Measurements from ENCODE around the gene RASGRP3.

Gene RASGRP3

DNA sequence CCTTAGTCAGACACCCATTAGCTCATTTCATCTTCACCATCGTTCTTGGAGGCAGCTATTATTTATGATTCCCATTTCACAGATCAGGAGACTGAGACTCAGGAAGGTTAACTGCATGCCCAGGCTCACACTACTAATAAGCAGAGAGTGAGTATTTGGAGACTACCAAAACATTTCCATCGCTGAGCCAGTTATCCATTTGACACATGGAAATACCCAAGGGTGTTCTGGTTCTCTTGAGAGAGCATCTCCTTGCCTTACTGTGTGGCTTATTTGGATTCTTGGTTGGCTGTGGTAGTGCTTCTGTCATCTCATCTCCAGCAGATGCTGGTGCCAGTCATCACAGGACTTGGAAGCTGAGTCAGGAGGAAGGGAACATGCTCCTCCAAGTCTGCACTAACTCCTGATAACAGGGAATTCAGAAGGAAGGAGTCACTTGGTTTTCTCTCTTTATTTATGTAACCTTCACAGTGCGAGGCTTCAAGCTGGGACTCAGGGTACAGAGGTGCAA lies 55.2 kb downstream of the RASGRP3 start:
- Histone ChIP-seq H3K36me3 (ENCODE audit: insufficient read depth) (no peaks in the 10 kb centered on the region), H3K4me2 (no peak overlapping the region), H2AFZ (ENCODE audit: low read depth) (no peak overlapping the region), H3K27me3 (ENCODE audit: insufficient read depth, low read depth) (no peaks in the 10 kb centered on the region), H3K27ac (no peak overlapping the region), H3K79me2 (ENCODE audit: insufficient read depth, low read depth) (no peaks in the 10 kb centered on the region), H3K9ac (no peak overlapping the region), H4K20me1 (ENCODE audit: insufficient read depth) (no peaks in the 10 kb centered on the region), H3K4me3 (IDR thresholded peaks at IDR 0.05; ENCODE audit: insufficient read depth, low read depth, low read length) (no peak overlapping the region), H3K4me1 (ENCODE audit: low read depth, poor library complexity, severe bottlenecking) (peaks cover 34% of the 10 kb centered on the region)
- TF ChIP-seq, protein P1, sequence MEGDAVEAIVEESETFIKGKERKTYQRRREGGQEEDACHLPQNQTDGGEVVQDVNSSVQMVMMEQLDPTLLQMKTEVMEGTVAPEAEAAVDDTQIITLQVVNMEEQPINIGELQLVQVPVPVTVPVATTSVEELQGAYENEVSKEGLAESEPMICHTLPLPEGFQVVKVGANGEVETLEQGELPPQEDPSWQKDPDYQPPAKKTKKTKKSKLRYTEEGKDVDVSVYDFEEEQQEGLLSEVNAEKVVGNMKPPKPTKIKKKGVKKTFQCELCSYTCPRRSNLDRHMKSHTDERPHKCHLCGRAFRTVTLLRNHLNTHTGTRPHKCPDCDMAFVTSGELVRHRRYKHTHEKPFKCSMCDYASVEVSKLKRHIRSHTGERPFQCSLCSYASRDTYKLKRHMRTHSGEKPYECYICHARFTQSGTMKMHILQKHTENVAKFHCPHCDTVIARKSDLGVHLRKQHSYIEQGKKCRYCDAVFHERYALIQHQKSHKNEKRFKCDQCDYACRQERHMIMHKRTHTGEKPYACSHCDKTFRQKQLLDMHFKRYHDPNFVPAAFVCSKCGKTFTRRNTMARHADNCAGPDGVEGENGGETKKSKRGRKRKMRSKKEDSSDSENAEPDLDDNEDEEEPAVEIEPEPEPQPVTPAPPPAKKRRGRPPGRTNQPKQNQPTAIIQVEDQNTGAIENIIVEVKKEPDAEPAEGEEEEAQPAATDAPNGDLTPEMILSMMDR (conservative IDR thresholded peaks at IDR 0.05; ENCODE audit: low read depth, low read length), result no peak

DNA sequence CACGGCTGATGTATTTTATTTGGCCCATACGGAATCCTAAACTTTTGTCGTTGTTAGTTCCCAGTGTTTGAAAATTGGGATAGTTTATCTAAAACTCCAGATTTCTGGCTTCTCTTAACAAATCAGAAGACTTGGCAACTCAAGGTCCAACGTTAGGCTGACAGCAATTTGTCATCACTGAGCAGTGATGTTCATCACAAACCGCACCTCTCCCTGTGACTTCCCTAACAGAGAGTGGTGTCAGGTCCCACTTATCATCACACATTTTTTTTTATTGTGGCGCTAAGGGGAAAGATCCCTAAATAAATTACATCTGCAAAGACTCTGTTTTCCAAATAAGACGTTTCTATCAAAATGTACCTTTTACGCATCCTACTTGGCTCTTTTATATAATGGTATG lies 55.7 kb downstream of the RASGRP3 start:
- Histone ChIP-seq H4K20me1 (ENCODE audit: insufficient read depth) (no peaks in the 10 kb centered on the region), H2AFZ (ENCODE audit: low read depth) (no peak overlapping the region), H3K36me3 (ENCODE audit: insufficient read depth) (no peaks in the 10 kb centered on the region), H3K27me3 (ENCODE audit: insufficient read depth, low read depth) (no peaks in the 10 kb centered on the region), H3K4me2 (no peak overlapping the region), H3K4me3 (IDR thresholded peaks at IDR 0.05; ENCODE audit: insufficient read depth, low read depth, low read length) (no peak overlapping the region), H3K27ac (no peak overlapping the region), H3K9ac (no peak overlapping the region), H3K79me2 (ENCODE audit: insufficient read depth, low read depth) (no peaks in the 10 kb centered on the region), H3K4me1 (ENCODE audit: low read depth, poor library complexity, severe bottlenecking) (peaks cover 34% of the 10 kb centered on the region)
- TF ChIP-seq, protein P1 (conservative IDR thresholded peaks at IDR 0.05; ENCODE audit: low read depth, low read length), result no peak

DNA sequence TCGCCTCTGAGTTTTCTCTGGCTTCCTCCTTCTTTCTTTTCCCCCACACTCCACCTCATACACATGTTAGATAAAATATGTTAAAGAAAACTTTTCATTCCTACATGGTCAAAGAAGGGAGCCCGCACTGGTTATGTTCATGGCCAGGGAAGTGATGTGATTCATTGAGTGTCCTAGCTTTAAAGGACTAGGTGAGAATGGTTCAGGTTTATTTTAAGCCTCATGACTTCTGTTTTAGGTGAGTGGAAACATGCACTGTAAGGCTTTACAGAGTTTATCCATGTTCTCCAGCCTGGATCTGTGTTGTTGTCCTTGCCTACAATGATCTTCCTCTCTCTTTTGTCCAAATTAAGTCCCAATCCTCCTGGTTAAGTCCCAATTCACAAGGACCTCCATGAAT lies 56.5 kb downstream of the RASGRP3 start:
- Histone ChIP-seq H3K4me2 (no peak overlapping the region), H4K20me1 (ENCODE audit: insufficient read depth) (no peaks in the 10 kb centered on the region), H3K36me3 (ENCODE audit: insufficient read depth) (no peaks in the 10 kb centered on the region), H2AFZ (ENCODE audit: low read depth) (no peak overlapping the region), H3K27ac (no peak overlapping the region), H3K4me3 (IDR thresholded peaks at IDR 0.05; ENCODE audit: insufficient read depth, low read depth, low read length) (no peak overlapping the region), H3K9ac (no peak overlapping the region), H3K4me1 (ENCODE audit: low read depth, poor library complexity, severe bottlenecking) (peaks cover 28% of the 10 kb centered on the region), H3K79me2 (ENCODE audit: insufficient read depth, low read depth) (no peaks in the 10 kb centered on the region), H3K27me3 (ENCODE audit: insufficient read depth, low read depth) (no peaks in the 10 kb centered on the region)
- TF ChIP-seq, protein P1 (conservative IDR thresholded peaks at IDR 0.05; ENCODE audit: low read depth, low read length), result no peak

DNA sequence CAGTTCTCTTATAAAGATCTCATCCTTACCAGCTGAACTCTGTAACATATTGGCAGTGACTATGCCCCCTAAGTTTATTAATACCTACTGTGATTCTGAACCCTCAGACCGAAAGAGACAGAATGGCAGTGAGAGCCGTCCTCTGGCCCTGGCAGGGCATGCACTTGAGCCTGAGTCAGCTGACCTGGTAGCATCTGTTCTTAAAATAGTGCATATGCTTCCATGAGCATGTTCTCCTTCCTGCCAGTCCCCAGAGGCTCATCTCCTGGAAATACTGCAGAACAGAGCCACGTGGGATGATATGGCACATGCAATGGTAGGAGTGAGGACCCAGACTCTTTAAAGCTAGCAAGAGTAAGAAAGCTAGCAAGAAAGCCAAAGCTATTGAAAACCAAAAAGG lies 59.0 kb downstream of the RASGRP3 start:
- Histone ChIP-seq H3K4me3 (IDR thresholded peaks at IDR 0.05; ENCODE audit: insufficient read depth, low read depth, low read length) (no peak overlapping the region), H3K27me3 (ENCODE audit: insufficient read depth, low read depth) (no peaks in the 10 kb centered on the region), H3K4me1 (ENCODE audit: low read depth, poor library complexity, severe bottlenecking) (peaks cover 9% of the 10 kb centered on the region), H3K36me3 (ENCODE audit: insufficient read depth) (no peaks in the 10 kb centered on the region), H3K27ac (no peak overlapping the region), H2AFZ (ENCODE audit: low read depth) (no peak overlapping the region), H3K4me2 (no peak overlapping the region), H4K20me1 (ENCODE audit: insufficient read depth) (no peaks in the 10 kb centered on the region), H3K9ac (no peak overlapping the region), H3K79me2 (ENCODE audit: insufficient read depth, low read depth) (no peaks in the 10 kb centered on the region)
- TF ChIP-seq, protein P1 (conservative IDR thresholded peaks at IDR 0.05; ENCODE audit: low read depth, low read length), result no peak

Data from KMS-11 (cell line).